ENCODE data around the gene RNF5. TPM values are rescaled to one million over a fixed set of nuclear protein-coding genes. Genes with fewer than 3 reads are reported as not detected.

The RNF5 gene
- total RNA-seq, 1 experiment from 2014 or later: 45.9 TPM

GRCh38 chr6:32139590-32139989, 38.6 kb upstream of the RNF5 start:
- ChIA-PET CTCF (no interaction called here), POLR2A (no interaction called here), RAD21 (ENCODE audit: low non-redundant PET in 1 of 2, low total read pairs in 2 of 2, uncharacterized antibody in 2 of 2, unreplicated experiment in 2 of 2) (no interaction called here)
- ATAC-seq (no peak), DNase-seq (ENCODE audit: low read depth, low spot score) (no peak)
- Histone ChIP-seq H3K79me2 (ENCODE audit: insufficient read depth, low read length) (no peaks in the 10 kb centered on the region), H4K20me1 (ENCODE audit: insufficient read depth) (no peaks in the 10 kb centered on the region), H3K9me3 (ENCODE audit: control insufficient read depth in 1 of 2, insufficient read depth in 1 of 2, low read depth in 1 of 2, low read length in 2 of 2) (no peaks in the 10 kb centered on the region), H3K36me3 (ENCODE audit: control insufficient read depth in 1 of 2, insufficient read depth in 2 of 2, low read length in 2 of 2) (no peaks in the 10 kb centered on the region), H3K9me2 (ENCODE audit: insufficient read depth) (no peaks in the 10 kb centered on the region), H3K9ac (ENCODE audit: low read length) (no peak overlapping the region), H3K4me1 (ENCODE audit: control insufficient read depth in 1 of 2, insufficient read depth in 2 of 2, low read length in 2 of 2) (no peaks in the 10 kb centered on the region), H3K27me3 (ENCODE audit: insufficient read depth, low read length) (no peaks in the 10 kb centered on the region), H2AFZ (ENCODE audit: low read depth, low read length, poor library complexity, severe bottlenecking) (no peak overlapping the region), H3K4me3 (replicated peaks in 1 of 2; ENCODE audit: low read depth in 1 of 2, low read length in 2 of 2) (no peak overlapping the region), H3K27ac (ENCODE audit: low read depth, low read length) (no peak overlapping the region), H3K4me2 (ENCODE audit: low read length) (no peak overlapping the region)
- intact Hi-C loops (cut with micrococcal nuclease): no loop called here
- BruUV-seq (replicated peaks): no TSS peak
- TF ChIP-seq ELF1 (IDR thresholded peaks at IDR 0.05; ENCODE audit: borderline replicate concordance, low read depth) (no peak), FOSL1 (IDR thresholded peaks at IDR 0.05; ENCODE audit: low read depth) (no peak), CTCF (IDR thresholded peaks at IDR 0.05 in 2 of 3, conservative IDR thresholded peaks at IDR 0.05 in 1 of 3; ENCODE audit: borderline replicate concordance in 1 of 3, insufficient read depth in 1 of 3, low read depth in 2 of 3, low read length in 2 of 3) (no peak), MAX (IDR thresholded peaks at IDR 0.05) (no peak), ZFX (IDR thresholded peaks at IDR 0.05) (no peak), EZH2phosphoT487 (IDR thresholded peaks at IDR 0.05; ENCODE audit: borderline replicate concordance) (no peak), CBX3 (IDR thresholded peaks at IDR 0.05; ENCODE audit: low read depth) (no peak), POLR2A (IDR thresholded peaks at IDR 0.05; ENCODE audit: borderline replicate concordance, extremely low read depth, insufficient read depth, insufficient read length) (no peak), EGR1 (IDR thresholded peaks at IDR 0.05; ENCODE audit: low read depth) (no peak), ATF3 (IDR thresholded peaks at IDR 0.05) (no peak), RAD21 (IDR thresholded peaks at IDR 0.05; ENCODE audit: low read depth) (no peak), CEBPB (IDR thresholded peaks at IDR 0.05; ENCODE audit: low read depth) (no peak), REST (IDR thresholded peaks at IDR 0.05; ENCODE audit: low read depth) (no peak)
- TF ChIP-seq, protein P1, sequence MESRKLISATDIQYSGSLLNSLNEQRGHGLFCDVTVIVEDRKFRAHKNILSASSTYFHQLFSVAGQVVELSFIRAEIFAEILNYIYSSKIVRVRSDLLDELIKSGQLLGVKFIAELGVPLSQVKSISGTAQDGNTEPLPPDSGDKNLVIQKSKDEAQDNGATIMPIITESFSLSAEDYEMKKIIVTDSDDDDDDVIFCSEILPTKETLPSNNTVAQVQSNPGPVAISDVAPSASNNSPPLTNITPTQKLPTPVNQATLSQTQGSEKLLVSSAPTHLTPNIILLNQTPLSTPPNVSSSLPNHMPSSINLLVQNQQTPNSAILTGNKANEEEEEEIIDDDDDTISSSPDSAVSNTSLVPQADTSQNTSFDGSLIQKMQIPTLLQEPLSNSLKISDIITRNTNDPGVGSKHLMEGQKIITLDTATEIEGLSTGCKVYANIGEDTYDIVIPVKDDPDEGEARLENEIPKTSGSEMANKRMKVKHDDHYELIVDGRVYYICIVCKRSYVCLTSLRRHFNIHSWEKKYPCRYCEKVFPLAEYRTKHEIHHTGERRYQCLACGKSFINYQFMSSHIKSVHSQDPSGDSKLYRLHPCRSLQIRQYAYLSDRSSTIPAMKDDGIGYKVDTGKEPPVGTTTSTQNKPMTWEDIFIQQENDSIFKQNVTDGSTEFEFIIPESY (IDR thresholded peaks at IDR 0.05; ENCODE audit: extremely low read depth, insufficient replicate concordance, low read length): no peak
